ENCODE data around the gene SOX13.

DNA sequence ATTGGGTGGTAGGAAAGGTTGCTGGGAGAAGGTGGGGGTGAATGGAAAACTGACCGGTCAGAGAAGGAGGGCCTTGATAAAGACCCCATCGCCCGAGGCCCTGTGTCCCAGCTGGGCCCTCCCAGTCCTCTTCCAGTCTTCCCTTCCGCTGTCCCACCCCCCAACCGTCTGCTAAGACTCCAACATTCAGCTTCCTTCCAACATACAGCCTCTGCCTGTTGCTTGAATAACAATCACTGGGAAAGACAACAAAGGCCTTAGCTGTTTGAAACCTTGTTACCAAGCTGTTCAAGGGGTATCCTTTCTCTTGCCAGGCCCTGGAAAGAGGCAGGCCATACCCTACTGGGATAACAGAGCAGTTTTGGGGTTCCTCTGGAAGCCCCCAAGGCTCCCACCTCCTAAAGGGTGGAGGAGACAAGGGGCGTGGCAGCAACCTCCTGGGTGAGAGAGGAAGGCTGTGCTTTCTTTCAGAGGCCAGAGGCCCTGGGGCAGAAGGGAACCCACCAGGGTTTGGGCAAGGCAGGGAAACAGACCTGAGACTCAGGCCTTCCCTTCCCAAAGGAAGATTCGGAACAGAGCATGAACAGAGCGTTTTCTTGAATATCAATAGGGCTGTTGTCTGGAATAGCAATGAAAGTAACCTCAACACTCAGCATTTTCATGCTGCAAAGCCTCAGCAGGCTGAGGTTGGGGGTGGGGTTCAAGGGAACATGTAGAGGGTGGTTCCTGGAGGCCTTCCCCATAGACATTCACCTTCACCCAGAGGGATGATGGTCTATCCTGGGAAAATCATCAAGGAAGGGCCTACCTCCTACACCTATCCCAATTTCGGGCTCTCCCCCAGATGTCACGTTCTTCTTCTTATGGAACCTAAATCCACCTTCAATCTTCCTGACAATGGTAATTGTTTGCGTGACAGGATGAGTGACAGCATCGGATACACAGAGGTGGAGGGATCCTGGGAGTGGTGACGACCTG lies 74.8 kb downstream of the SOX13 start:
- TF ChIP-seq, protein P1, sequence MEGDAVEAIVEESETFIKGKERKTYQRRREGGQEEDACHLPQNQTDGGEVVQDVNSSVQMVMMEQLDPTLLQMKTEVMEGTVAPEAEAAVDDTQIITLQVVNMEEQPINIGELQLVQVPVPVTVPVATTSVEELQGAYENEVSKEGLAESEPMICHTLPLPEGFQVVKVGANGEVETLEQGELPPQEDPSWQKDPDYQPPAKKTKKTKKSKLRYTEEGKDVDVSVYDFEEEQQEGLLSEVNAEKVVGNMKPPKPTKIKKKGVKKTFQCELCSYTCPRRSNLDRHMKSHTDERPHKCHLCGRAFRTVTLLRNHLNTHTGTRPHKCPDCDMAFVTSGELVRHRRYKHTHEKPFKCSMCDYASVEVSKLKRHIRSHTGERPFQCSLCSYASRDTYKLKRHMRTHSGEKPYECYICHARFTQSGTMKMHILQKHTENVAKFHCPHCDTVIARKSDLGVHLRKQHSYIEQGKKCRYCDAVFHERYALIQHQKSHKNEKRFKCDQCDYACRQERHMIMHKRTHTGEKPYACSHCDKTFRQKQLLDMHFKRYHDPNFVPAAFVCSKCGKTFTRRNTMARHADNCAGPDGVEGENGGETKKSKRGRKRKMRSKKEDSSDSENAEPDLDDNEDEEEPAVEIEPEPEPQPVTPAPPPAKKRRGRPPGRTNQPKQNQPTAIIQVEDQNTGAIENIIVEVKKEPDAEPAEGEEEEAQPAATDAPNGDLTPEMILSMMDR (IDR thresholded peaks at IDR 0.05) = no peak
- TF ChIP-seq POLR2A (IDR thresholded peaks at IDR 0.05) = no peak
